Activated gamma-delta T cell (primary cell): ENCODE data around the gene TRIM37.
"Not testable (repeated sequence)": the region's sequence is repeated elsewhere in the genome, so short reads cannot be mapped to it uniquely, and the experiment has no call there.

Experiments
- DNase-seq: peaks from one replicate; lab custom pipeline; 2025; lab: John Stamatoyannopoulos, UW

TRIM37 gene

DNA sequence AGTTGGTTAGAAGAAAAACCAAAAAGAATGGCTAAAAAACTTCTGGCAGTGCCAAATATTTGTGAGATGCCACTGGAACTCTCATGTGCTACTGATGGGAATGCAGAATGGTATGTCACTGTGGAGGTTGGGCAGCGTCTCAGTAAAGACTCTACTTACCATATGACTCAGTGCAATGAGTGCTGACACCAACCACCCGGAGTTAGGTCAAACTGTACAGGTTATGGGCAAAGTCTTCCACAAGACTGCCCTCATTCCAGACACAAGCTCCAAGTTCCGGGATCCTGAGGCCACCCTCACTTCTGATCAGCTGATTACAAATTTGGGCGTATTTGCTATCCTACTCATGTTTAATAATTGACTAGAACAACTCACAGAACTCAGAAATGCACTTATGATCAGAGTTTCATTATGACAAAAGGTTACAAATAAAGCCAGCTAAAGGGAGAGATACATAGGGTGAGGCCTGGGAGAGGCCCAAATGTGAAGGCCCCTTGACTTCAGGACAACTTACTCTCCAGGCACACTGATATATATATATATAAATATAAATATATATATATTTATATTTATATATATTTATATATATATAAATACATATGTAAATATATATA, 114.9 kb downstream of the TRIM37 start:
- DNase-seq: no peak

DNA sequence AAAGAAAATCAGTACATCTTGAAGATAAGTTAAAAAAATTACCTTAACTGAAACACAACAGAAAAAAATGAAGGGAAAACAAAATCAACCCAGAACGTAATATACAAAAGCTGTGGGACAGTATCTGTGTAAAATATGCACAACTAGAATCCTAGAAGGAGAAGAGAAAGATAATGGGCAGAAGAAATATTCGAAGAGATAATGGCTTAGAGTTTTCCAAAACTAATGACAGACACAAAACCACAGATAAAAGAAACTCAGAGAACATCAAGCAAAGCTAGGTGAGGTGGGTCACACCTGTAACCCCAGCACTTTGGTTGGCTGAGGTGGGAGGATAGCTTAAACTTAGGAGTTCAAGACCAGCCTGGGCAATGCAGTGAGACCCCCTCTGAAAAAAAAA, 117.1 kb downstream of the TRIM37 start:
- DNase-seq: no peak

DNA sequence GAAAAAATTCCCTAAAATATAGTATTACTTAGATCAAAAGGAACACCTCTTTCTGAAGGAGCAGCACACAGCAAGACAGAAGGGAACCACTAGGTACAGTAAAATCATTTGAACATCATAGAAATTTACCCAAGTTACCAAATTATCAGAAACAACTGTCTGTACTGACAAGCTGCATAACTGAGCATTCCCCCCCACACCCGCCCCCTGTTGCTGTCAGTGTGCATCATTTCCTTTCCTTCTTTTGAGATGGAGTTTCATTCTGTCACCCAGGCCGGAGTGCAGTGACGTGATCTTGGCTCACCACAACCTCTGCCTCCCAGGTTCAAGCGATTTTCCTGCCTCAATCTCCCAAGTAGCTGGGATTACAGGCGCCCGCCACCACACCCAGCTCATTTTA, 120.7 kb downstream of the TRIM37 start:
- no peak for DNase-seq

DNA sequence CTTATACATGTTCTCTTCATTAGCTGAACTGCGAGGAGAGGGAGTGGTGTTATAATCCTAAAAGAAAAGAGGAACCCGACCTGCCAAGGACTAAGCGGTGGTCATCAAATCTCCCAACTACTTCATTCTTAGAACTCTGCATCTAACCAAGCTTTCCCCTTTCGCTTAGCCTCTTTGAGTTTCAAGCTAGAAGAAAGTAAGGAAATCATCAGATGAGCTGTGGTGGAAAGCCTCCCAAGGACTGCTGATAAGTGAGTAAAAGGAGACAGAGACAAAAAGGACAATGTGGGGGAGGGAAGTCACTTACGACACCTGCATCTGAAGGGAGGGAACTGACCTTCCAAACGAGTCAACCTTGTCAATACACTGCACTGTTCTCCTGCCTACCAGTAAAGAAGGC, 121.3 kb downstream of the TRIM37 start:
- no peak for DNase-seq

DNA sequence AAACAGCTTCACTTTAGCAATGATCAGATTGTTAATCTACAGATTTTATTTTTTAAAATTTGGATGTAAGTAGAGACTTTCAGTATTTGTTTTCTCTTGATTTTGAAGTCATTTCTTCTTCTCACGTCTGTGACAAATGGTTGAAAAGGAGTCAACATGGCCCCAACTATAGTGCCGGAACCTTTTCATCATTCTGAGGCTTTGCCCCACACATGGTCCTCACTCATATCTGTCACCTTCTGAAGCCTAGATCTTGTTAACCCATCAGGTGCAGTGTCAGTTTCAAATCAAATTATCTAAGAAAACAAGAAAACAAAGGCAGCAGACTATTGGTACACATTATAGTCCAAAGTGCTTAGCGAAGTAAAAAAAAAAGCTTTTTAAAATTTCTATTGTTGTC, 124.1 kb downstream of the TRIM37 start:
- DNase-seq: no peak

DNA sequence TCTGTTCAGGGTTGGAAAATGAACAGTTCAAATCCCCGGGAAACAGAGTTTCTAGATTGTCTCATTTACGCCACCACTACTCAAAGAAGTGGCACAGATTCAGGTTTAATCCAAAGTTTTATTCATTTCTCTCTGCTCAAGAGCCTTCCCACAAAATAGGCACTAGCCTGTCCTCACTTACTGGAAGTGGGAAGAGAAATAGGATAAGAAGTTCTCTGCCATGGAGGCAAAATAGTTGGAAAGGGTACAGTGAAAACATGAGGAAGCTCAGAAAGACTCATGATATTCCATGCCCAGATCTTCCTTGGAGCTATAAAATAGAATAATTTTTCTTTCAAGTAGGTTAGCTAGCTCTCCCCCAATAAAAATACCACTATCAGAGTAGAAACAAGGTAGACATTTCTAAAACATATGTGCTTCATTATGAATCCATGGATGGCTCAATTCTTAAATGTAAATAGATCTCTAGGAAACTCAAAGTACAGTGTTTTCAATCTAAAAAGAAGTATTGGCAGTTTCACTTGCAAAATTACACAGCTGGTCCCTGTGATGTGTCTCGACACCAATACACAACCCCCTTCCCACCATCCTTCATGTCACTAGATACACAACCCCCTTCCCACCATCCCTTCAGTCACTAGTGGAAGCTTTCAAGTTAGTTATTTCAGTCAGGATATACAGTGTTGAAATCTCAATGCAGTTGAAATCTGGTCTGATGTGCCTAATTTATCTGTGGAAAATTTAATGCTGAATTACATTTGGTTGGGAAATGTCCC, 125.8 kb downstream of the TRIM37 start:
- no peak for DNase-seq

DNA sequence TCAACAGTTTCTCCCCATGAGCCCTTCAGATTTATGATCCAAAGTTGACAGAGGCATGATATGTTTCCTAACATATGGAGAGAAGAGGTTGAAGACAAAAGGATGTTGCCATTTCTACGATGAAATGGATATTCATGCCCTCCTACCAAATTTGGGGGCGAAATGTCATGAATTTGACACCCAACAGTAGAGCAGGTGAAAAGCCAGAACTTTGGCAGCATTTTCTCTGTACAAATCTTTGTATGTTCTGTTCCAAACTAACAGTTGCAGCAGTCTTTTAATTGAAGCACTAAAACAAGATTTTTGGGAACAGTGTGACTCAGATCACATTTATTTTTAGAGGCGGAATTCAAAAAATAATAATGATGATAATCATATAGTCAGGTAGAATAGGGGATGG, 130.1 kb downstream of the TRIM37 start:
- no peak for DNase-seq

DNA sequence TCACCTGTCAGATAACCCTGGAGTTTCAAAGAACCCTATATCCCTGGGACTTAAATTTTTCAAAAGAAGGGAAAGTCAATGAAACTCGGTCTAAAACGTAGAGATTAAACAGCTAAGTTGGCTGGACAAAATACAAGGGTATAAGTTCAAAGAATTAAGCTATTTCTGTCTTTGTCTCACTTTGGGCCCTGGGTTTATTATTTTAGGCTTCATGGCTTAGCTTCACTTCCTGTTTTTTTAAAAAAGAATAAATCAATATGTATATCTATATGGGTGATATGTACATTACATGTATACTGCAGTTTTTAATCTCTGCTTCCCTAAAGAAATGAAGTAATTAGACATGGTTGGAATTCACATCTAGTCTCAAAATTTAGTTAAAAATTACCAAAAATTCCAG, 132.3 kb downstream of the TRIM37 start:
- DNase-seq: no peak

DNA sequence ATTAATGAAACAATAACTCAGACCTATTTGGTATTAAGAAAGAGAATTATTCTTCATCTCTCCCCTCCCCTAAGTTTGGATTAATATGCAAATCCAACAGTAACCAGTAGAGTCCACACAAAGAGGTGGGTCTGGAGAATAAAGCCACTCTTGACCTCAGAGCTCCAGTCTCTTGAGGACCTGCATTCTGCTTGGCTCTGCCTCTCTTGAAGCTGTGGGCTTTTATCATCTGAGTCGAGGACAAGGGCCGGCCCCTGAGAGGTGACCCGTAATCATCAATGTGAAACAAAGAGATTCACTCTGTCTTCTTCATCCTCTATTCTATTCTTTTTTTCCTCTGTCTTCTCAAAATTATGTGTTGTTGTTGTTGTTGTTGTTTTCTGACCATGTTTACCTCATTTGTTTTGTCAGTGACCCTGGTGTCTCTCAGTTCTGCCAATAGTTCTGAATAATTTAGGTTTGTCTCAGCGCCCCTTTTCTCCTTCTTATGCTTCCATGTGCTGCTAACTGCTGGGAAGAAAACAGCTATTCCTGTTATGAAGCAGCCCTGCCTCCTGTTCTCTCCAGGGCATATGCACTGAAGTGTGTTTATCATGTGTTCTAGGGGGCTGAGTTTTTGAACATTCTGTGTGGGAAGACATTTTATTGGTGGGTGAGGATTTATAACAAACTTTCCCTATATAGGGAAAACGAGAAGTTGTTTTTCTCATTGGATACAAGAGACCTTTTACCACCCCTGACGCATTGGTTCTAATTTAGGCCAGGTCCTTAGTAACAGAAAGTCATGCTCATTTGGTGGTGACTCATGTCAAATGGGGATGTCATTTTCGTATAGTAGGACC, 135.8 kb downstream of the TRIM37 start:
- no peak for DNase-seq

DNA sequence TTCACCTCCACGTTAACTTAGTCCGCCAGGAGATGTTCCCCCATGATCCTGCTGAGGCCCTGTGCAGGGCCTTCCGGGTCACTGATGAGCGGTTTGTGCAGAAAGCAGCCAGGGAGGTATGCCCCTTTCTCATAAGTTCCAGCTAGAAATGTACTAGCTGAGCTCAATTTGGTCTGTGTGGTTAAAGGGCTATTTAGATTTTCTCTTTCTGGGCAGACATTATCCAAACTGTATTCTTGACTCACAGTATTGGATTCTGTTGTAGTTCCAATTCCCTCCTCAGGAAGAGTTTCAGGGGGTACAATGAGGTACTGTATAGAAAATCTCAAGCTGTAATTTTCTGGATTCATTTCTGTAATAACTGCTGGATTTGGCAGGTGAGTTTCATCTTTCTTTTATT, 137.1 kb downstream of the TRIM37 start:
- DNase-seq: no peak

DNA sequence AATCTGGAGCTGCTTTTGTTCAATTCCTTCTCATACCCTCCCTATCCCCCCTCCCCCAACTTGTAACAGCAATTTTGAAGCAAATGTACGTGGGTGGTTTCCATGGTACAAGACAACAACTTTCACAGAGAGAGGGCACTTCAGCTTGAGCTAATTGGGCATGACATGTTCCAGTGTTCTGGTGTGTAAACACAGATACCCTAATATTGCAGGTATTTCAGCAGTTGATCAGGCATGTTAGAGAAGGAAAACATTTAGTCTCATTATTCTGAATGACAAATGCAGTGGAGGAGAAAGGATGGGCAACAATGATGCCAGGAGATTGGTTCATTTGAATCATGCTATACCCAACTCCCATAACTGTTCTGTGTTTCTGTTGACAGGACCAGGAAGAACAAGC, 137.5 kb downstream of the TRIM37 start:
- DNase-seq: no peak

DNA sequence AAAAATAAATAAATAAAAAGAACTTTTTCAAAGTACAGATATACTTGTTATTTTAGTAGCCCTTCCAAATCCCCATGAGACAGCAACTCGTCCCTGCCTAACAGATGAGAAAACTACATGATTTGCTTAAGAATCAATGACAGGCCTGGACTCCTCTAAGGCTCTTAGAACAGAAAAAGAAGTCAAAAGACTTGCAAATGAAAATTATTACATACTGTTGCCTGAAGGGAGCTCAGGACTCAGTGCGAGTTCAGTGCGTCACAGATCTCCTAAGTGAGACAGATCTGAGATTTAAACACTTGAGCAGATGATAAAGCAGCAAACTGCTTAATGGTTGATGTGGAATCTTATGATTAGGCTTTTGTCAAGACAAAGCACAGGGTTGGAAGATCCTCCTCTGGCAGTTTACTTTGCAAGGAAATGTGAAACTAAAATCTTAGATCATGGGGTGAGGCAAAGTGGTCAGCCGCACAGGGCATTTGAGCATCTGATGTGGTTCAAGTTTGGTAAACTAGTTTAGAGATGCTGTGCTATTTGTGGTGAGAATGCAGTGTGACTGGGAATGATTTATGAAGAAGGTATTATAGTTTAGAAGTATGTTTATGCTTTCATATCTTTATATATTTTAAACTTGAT, 138.1 kb downstream of the TRIM37 start:
- no peak for DNase-seq

DNA sequence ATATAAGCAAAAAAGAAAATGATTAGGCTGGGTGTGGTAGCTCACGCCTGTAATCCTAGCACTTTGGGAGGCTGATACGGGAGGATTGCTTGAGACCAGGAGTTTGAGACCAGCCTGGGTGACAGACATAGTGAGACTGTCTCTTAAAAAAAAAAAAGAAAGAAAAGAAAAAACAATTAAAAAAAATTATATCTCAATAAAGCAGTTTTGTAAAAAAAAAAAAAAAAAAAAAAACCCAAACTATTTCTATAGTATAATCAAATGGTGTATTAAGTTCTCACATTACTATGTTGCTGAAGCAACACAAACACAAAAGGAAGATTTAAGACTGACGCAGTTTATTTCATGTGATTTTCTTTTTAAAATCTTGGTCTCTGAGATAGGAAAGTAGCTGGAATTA, 140.5 kb downstream of the TRIM37 start:
- no peak for DNase-seq

DNA sequence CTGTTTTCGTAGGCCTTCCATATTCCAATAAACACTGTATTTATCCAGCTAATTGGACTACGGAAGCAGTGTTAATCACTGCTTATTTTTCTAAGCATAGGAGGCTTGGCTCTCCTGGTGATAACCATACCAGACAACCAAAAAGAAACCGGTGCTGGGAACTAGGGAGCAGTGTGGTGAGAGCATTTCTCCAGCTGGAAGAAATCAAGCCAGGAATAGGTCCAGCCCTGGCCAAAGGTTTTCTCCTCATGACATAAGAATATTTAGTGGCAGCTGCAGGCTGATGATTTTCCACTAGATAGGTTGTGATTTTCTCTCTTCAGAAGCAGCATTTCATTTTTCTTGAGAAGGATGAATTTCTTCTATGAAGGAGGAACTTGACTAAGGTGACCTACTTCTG, 141.5 kb downstream of the TRIM37 start:
- no peak for DNase-seq

DNA sequence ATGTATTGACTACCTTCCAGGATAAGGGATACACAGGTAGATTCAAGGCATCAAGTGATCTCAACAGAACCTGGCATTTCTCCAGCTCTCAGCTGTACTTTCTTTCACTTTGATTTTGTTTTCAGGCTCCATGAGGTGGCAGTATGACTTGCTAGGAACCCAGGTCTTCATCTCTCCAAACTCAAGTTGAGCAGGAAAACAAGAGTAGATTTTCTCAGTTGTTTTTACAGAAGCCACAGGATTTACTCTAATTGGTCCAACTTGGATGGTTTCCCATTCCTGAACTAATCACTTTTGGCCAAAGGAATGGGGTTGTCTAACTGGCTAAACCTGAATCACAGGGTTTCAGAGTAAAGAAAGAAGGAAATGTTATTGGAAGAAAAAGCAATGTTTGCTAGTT, 146.6 kb downstream of the TRIM37 start:
- DNase-seq: no peak

DNA sequence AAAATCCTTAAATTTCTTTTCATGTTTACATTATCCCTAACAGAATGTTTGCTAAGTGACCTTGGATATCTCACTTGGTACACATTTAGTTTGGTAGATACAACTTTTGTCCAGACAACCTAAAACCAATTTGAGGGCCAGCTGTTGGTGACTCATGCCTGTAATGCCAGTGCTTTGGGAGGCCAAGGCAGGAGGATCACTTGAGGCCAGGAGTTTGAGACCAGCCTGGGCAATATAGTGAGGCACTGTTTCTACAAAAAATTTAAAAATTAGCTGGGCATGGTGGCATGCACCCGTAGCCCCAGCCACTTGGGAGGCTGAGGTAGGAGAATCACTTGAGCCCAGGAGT, 149.0 kb downstream of the TRIM37 start:
- not testable (repeated sequence) for DNase-seq

DNA sequence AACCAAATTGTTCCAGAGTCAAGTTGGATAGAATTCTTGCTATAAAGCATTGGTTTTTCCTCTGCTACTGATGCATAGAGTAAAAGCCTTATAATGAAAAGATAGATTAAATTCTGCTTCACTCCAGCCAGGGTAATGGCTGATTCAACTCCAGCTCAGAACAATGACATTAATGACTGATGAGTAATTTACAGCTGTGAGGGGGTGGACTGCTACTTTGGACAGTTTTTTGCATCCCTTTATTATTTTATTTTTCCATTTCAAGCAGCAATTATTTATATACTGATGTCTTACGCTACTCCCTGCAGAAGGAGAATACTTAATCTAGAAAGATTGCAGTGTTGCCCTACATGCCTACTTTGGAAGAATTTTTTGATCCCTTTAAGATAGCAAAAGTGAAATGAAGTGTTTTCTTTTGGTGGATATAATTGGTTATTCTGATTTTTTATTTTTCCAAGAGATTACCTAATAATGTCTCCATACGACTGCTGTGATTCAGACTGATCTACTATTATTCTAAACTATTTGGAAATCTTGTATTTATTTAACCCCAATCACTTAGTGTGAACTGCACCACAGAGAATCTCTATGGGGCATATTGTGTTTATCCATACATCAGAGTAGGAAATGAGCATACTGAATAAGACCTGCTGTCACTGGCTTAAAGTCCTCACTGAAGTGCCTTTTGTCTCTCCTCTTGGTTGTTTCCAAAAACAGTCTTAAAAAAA, 149.5 kb downstream of the TRIM37 start:
- no peak for DNase-seq

DNA sequence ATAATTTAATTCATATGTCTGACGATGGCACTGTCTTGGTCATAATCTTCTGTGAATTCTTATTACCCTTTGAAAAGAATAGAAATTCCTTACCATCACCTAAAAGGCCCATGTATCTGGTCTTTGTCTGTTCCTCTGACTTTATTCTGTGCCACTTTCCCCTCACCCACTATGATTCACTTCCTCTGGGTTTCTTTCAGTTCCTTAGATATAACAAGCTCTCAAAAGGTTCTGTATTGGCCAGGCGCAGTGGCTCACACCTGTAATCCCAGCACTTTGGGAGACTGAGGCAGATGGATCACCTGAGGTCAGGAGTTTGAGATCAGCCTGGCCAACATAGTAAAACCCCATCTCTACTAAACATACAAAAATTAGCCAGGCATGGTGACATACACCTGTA, 152.3 kb downstream of the TRIM37 start:
- DNase-seq: not testable (repeated sequence)

DNA sequence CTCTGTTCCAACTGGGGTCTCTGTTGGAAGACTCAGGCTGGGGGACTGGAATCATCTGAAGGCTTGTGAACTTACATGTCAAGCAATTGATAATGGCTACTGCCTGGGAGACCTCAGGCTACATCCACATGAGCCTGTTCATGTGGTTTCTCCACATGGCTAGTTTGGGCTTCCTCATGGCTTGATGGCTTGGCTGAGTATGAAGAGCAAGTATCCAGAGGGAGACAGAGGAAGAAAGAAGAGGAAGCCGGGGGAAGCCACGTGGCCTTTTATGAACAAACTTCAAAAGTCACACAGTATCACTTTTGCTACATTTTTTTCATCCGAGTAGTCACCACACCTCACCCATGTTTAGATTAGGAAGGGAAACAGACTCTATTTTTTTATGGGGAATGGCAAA, 158.9 kb downstream of the TRIM37 start:
- no peak for DNase-seq

DNA sequence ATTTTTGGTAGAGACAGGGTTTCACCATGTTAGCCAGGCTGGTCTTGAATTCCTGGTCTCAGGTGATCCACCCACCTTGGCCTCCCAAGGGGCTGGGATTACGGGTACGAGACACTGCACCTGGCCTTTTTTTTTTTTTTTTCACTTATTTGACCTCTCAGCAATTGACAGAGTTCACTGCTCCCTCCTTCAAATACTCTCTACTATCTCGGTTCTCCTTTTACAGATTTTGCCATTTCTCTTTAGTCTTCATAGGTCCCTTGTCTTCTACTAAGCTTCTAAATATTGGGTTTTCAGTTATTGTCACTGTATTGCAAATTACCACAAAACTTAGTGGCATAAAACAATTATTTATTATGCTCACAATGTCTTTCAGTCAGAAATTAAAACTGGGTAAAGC, 159.3 kb downstream of the TRIM37 start:
- DNase-seq: no peak

DNA sequence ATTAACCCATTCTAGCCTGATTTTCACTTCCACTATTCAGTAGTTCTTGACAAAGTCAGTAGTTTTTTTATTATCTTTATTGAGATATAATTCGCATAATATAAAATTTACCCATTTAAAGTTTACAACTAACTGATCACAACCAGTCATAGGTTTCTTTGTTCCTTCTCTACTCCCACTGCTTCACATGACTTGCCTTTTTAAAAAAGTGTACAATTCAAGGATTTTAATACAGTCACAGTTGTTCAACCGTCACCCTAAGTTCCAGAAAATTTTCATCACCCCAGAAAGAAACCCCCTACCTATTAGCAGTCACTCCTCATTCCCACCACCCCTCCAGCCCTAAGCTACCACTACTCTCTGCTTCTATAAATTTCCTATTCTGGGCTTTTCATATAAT, 162.5 kb downstream of the TRIM37 start:
- no peak for DNase-seq

DNA sequence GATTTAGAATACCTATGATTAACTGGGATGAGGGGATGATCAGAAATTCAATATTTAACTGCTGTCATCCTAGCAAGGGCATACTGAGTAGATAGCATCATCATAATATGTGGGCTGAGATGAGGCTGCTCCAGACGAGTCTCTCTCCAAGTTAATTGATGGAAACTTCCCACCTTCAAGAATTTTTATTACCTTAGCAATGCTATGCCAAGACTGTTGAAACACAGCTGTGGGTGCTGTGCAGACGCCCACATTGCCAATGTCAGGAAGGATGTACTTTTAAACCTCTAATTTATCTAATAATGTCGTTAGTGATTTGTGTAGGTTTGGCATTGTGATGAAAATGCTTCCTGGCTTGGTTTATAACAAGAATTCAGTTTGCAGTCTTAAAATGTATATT, 170.4 kb downstream of the TRIM37 start:
- no peak for DNase-seq
